Measurements from ENCODE around the gene C2CD4D.

Gene C2CD4D

GRCh38 chr1:151825751-151826660 lies 13.6 kb downstream of the C2CD4D start:
- Histone ChIP-seq H3K4me1 (ENCODE audit: control insufficient read depth, insufficient read depth, low read length, poor library complexity, severe bottlenecking) (peaks cover 55% of the 10 kb centered on the region), H3K27ac (ENCODE audit: insufficient read depth, low read length, poor library complexity, severe bottlenecking) (peak overlapping the region; percentile 66)
- peak; percentile 32 to 56 (median 37) for DNase-seq

GRCh38 chr1:151825204-151825603 lies 14.4 kb downstream of the C2CD4D start:
- Histone ChIP-seq H3K27ac (ENCODE audit: insufficient read depth, low read length, poor library complexity, severe bottlenecking) (peak overlapping the region; percentile 66), H3K9me3 (ENCODE audit: control insufficient read depth, low read length) (no peaks in the 10 kb centered on the region), H3K4me3 (ENCODE audit: insufficient read depth, low read depth, low read length, poor library complexity, severe bottlenecking) (peak overlapping the region; percentile 39), H3K36me3 (ENCODE audit: control insufficient read depth, insufficient read depth, low read length) (no peaks in the 10 kb centered on the region), H3K27me3 (replicated peaks; ENCODE audit: control insufficient read depth, insufficient read depth, low read length, poor library complexity, severe bottlenecking) (no peaks in the 10 kb centered on the region), H3K4me1 (ENCODE audit: control insufficient read depth, insufficient read depth, low read length, poor library complexity, severe bottlenecking) (peaks cover 55% of the 10 kb centered on the region)
- DNase-seq = no peak

More at GRCh38 chr1:151825751-151826660, 13.6 kb downstream of the C2CD4D start:
- H3K27me3 ChIP-seq (replicated peaks; ENCODE audit: control insufficient read depth, insufficient read depth, low read length, poor library complexity, severe bottlenecking) = no peaks in the 10 kb centered on the region
- peak overlapping the region; percentile 39 for H3K4me3 ChIP-seq (ENCODE audit: insufficient read depth, low read depth, low read length, poor library complexity, severe bottlenecking)
- H3K36me3 ChIP-seq (ENCODE audit: control insufficient read depth, insufficient read depth, low read length) = no peaks in the 10 kb centered on the region
- no peaks in the 10 kb centered on the region for H3K9me3 ChIP-seq (ENCODE audit: control insufficient read depth, low read length)

- H3K9me3 ChIP-seq (ENCODE audit: control insufficient read depth, low read length) = no peaks in the 10 kb centered on the region
- H3K4me3 ChIP-seq (ENCODE audit: insufficient read depth, low read depth, low read length, poor library complexity, severe bottlenecking) = peak overlapping the region; percentile 13
- no peak for DNase-seq
- peaks cover 54% of the 10 kb centered on the region for H3K4me1 ChIP-seq (ENCODE audit: control insufficient read depth, insufficient read depth, low read length, poor library complexity, severe bottlenecking)
- no peaks in the 10 kb centered on the region for H3K36me3 ChIP-seq (ENCODE audit: control insufficient read depth, insufficient read depth, low read length)
- peak overlapping the region; percentile 68 for H3K27ac ChIP-seq (ENCODE audit: insufficient read depth, low read length, poor library complexity, severe bottlenecking)
- H3K27me3 ChIP-seq (replicated peaks; ENCODE audit: control insufficient read depth, insufficient read depth, low read length, poor library complexity, severe bottlenecking) = no peaks in the 10 kb centered on the region
Observed at GRCh38 chr1:151823175-151823574, 16.4 kb downstream of the C2CD4D start.

- H3K36me3 ChIP-seq (ENCODE audit: control insufficient read depth, insufficient read depth, low read length) = no peaks in the 10 kb centered on the region
- H3K9me3 ChIP-seq (ENCODE audit: control insufficient read depth, low read length) = no peaks in the 10 kb centered on the region
- H3K4me3 ChIP-seq (ENCODE audit: insufficient read depth, low read depth, low read length, poor library complexity, severe bottlenecking) = peak overlapping the region; percentile 27
- no peaks in the 10 kb centered on the region for H3K27me3 ChIP-seq (replicated peaks; ENCODE audit: control insufficient read depth, insufficient read depth, low read length, poor library complexity, severe bottlenecking)
- peaks cover 53% of the 10 kb centered on the region for H3K4me1 ChIP-seq (ENCODE audit: control insufficient read depth, insufficient read depth, low read length, poor library complexity, severe bottlenecking)
- peak overlapping the region; percentile 68 for H3K27ac ChIP-seq (ENCODE audit: insufficient read depth, low read length, poor library complexity, severe bottlenecking)
- DNase-seq = peak in 2 of 3 donors; percentile 30 to 37
Observed at GRCh38 chr1:151822404-151822803, 17.2 kb downstream of the C2CD4D start.

GRCh38 chr1:151820940-151821339 lies 18.7 kb downstream of the C2CD4D start:
- H3K36me3 ChIP-seq (ENCODE audit: control insufficient read depth, insufficient read depth, low read length) = no peaks in the 10 kb centered on the region
- H3K27me3 ChIP-seq (replicated peaks; ENCODE audit: control insufficient read depth, insufficient read depth, low read length, poor library complexity, severe bottlenecking) = no peaks in the 10 kb centered on the region
- H3K4me1 ChIP-seq (ENCODE audit: control insufficient read depth, insufficient read depth, low read length, poor library complexity, severe bottlenecking) = peaks cover 58% of the 10 kb centered on the region
- no peaks in the 10 kb centered on the region for H3K9me3 ChIP-seq (ENCODE audit: control insufficient read depth, low read length)
- H3K4me3 ChIP-seq (ENCODE audit: insufficient read depth, low read depth, low read length, poor library complexity, severe bottlenecking) = peak overlapping the region; percentile 14
- peak in 2 of 3 donors; percentile 25 to 31 for DNase-seq
- H3K27ac ChIP-seq (ENCODE audit: insufficient read depth, low read length, poor library complexity, severe bottlenecking) = peak overlapping the region; percentile 68

GRCh38 chr1:151819976-151820623 lies 19.5 kb downstream of the C2CD4D start:
- Histone ChIP-seq H3K9me3 (ENCODE audit: control insufficient read depth, low read length) (no peaks in the 10 kb centered on the region), H3K4me3 (ENCODE audit: insufficient read depth, low read depth, low read length, poor library complexity, severe bottlenecking) (no peak overlapping the region), H3K27me3 (replicated peaks; ENCODE audit: control insufficient read depth, insufficient read depth, low read length, poor library complexity, severe bottlenecking) (no peaks in the 10 kb centered on the region), H3K4me1 (ENCODE audit: control insufficient read depth, insufficient read depth, low read length, poor library complexity, severe bottlenecking) (peaks cover 66% of the 10 kb centered on the region), H3K36me3 (ENCODE audit: control insufficient read depth, insufficient read depth, low read length) (no peaks in the 10 kb centered on the region), H3K27ac (ENCODE audit: insufficient read depth, low read length, poor library complexity, severe bottlenecking) (peak overlapping the region; percentile 68)
- DNase-seq = no peak

GRCh38 chr1:151819227-151819835 lies 20.3 kb downstream of the C2CD4D start:
- Histone ChIP-seq H3K4me1 (ENCODE audit: control insufficient read depth, insufficient read depth, low read length, poor library complexity, severe bottlenecking) (peaks cover 70% of the 10 kb centered on the region), H3K4me3 (ENCODE audit: insufficient read depth, low read depth, low read length, poor library complexity, severe bottlenecking) (no peak overlapping the region), H3K9me3 (ENCODE audit: control insufficient read depth, low read length) (no peaks in the 10 kb centered on the region), H3K27me3 (replicated peaks; ENCODE audit: control insufficient read depth, insufficient read depth, low read length, poor library complexity, severe bottlenecking) (no peaks in the 10 kb centered on the region), H3K36me3 (ENCODE audit: control insufficient read depth, insufficient read depth, low read length) (no peaks in the 10 kb centered on the region), H3K27ac (ENCODE audit: insufficient read depth, low read length, poor library complexity, severe bottlenecking) (peak overlapping the region; percentile 43)
- DNase-seq = no peak

- Histone ChIP-seq H3K27ac (ENCODE audit: insufficient read depth, low read length, poor library complexity, severe bottlenecking) (peak overlapping the region; percentile 43), H3K4me1 (ENCODE audit: control insufficient read depth, insufficient read depth, low read length, poor library complexity, severe bottlenecking) (peaks cover 85% of the 10 kb centered on the region), H3K36me3 (ENCODE audit: control insufficient read depth, insufficient read depth, low read length) (no peaks in the 10 kb centered on the region), H3K27me3 (replicated peaks; ENCODE audit: control insufficient read depth, insufficient read depth, low read length, poor library complexity, severe bottlenecking) (no peaks in the 10 kb centered on the region), H3K4me3 (ENCODE audit: insufficient read depth, low read depth, low read length, poor library complexity, severe bottlenecking) (no peak overlapping the region), H3K9me3 (ENCODE audit: control insufficient read depth, low read length) (no peaks in the 10 kb centered on the region)
- no peak for DNase-seq
Observed at GRCh38 chr1:151817353-151817730, 22.3 kb downstream of the C2CD4D start.

GRCh38 chr1:151816548-151817352 lies 22.9 kb downstream of the C2CD4D start:
- H3K36me3 ChIP-seq (ENCODE audit: control insufficient read depth, insufficient read depth, low read length) = no peaks in the 10 kb centered on the region
- H3K27ac ChIP-seq (ENCODE audit: insufficient read depth, low read length, poor library complexity, severe bottlenecking) = peak overlapping the region; percentile 48
- no peaks in the 10 kb centered on the region for H3K9me3 ChIP-seq (ENCODE audit: control insufficient read depth, low read length)
- H3K27me3 ChIP-seq (replicated peaks; ENCODE audit: control insufficient read depth, insufficient read depth, low read length, poor library complexity, severe bottlenecking) = no peaks in the 10 kb centered on the region
- no peak for DNase-seq
- peaks cover 85% of the 10 kb centered on the region for H3K4me1 ChIP-seq (ENCODE audit: control insufficient read depth, insufficient read depth, low read length, poor library complexity, severe bottlenecking)
- no peak overlapping the region for H3K4me3 ChIP-seq (ENCODE audit: insufficient read depth, low read depth, low read length, poor library complexity, severe bottlenecking)

Data from effector memory CD4-positive, alpha-beta T cell (primary cell).